Testis (tissue), 2 donors: ENCODE results near the gene CD7.

ENCODE experiments used
- CTCF ChIP-seq, 3 experiments: fragments of 450-650 bp in 2 of 3; fragments of 200-600 bp in 1 of 3; sonication (generic) in 1 of 3; IDR thresholded peaks; one replicate each; pipeline ENCODE4 v1.5.1; 2016 to 2019; ENCODE audit warnings: antibody characterized with exemption in 3 of 3, mild to moderate bottlenecking in 2 of 3, moderate library complexity in 1 of 3
- POLR2A ChIP-seq: fragments of 450-650 bp; IDR thresholded peaks from one replicate; pipeline ENCODE4 v1.6.1; 2017; ENCODE audit warnings: antibody characterized with exemption, mild to moderate bottlenecking, moderate library complexity

GRCh38 chr17:82348866-82349265 is 31.5 kb upstream of the CD7 start:
- TF ChIP-seq CTCF (IDR thresholded peaks at IDR 0.05): no peak
- no peak for TF ChIP-seq POLR2A
